Ishikawa (cell line): ENCODE results near the gene OTUD1.

Source experiments
- CEBPB ChIP-seq: IDR thresholded peaks from 2 replicates; pipeline ENCODE4 v1.6.1; 2012
- CREB1 ChIP-seq: IDR thresholded peaks from 2 replicates; pipeline ENCODE4 v1.6.1; 2012; ENCODE audit warnings: low read depth
- EGR1 ChIP-seq: IDR thresholded peaks from 2 replicates; pipeline ENCODE4 v1.6.1; 2012
- EP300 ChIP-seq: IDR thresholded peaks from 2 replicates; pipeline ENCODE4 v1.6.1; 2012; ENCODE audit warnings: borderline replicate concordance
- FOXM1 ChIP-seq: IDR thresholded peaks from 2 replicates; pipeline ENCODE4 v1.6.1; 2012; ENCODE audit warnings: low read depth, borderline replicate concordance
- MAX ChIP-seq: IDR thresholded peaks from 2 replicates; pipeline ENCODE4 v1.6.1; 2012
- NFIC ChIP-seq: IDR thresholded peaks from 2 replicates; pipeline ENCODE4 v1.6.1; 2012
- RAD21 ChIP-seq: IDR thresholded peaks from 2 replicates; pipeline ENCODE4 v1.6.1; 2012; ENCODE audit warnings: low read depth
- REST ChIP-seq: IDR thresholded peaks from 2 replicates; pipeline ENCODE4 v1.6.1; 2012; ENCODE audit warnings: low read depth, mild to moderate bottlenecking
- TAF1 ChIP-seq: IDR thresholded peaks from 2 replicates; pipeline ENCODE4 v1.6.1; 2012; ENCODE audit warnings: low read depth, mild to moderate bottlenecking
- TCF12 ChIP-seq: IDR thresholded peaks from 2 replicates; pipeline ENCODE4 v1.6.1; 2012; ENCODE audit warnings: low read depth
- TEAD4 ChIP-seq: IDR thresholded peaks from 2 replicates; pipeline ENCODE4 v1.6.1; 2012
- USF1 ChIP-seq: IDR thresholded peaks from 2 replicates; pipeline ENCODE4 v1.6.1; 2012
- YY1 ChIP-seq: IDR thresholded peaks from 2 replicates; pipeline ENCODE4 v1.6.1; 2012; ENCODE audit warnings: low read depth
- ZBTB7A ChIP-seq: IDR thresholded peaks from 2 replicates; pipeline ENCODE4 v1.6.1; 2012; ENCODE audit warnings: low read depth

Gene OTUD1

GRCh38 chr10:23459308-23459939 lies 20.5 kb downstream of the OTUD1 start:
- TF ChIP-seq RAD21 (no peak), EGR1 (no peak), TEAD4 (no peak), FOXM1 (no peak), CEBPB (no peak), YY1 (no peak), TCF12 (no peak), ZBTB7A (no peak), NFIC (no peak), MAX (no peak), USF1 (no peak), CREB1 (no peak), EP300 (no peak), REST (no peak), TAF1 (no peak)

GRCh38 chr10:23461557-23461956 lies 22.7 kb downstream of the OTUD1 start:
- TF ChIP-seq MAX (no peak), CEBPB (no peak)

- TF ChIP-seq USF1 (no peak), NFIC (no peak), CEBPB (no peak), EP300 (no peak)
Measured at GRCh38 chr10:23467012-23467411, 28.1 kb downstream of the OTUD1 start.

GRCh38 chr10:23467548-23467947 lies 28.7 kb downstream of the OTUD1 start:
- no peak for TF ChIP-seq CEBPB
- TF ChIP-seq CREB1: no peak
- no peak for TF ChIP-seq USF1
- TF ChIP-seq EP300: no peak
- TF ChIP-seq TAF1: no peak
- TF ChIP-seq REST: no peak
- TF ChIP-seq YY1: no peak
- no peak for TF ChIP-seq EGR1
- TF ChIP-seq FOXM1: no peak
- no peak for TF ChIP-seq RAD21

GRCh38 chr10:23469596-23470237 lies 30.8 kb downstream of the OTUD1 start:
- no peak for TF ChIP-seq REST
- no peak for TF ChIP-seq CREB1
- no peak for TF ChIP-seq YY1
- no peak for TF ChIP-seq EGR1
- TF ChIP-seq ZBTB7A: no peak
- no peak for TF ChIP-seq USF1
- TF ChIP-seq MAX: no peak
- TF ChIP-seq TAF1: no peak
- no peak for TF ChIP-seq TCF12
- TF ChIP-seq NFIC: no peak
- no peak for TF ChIP-seq FOXM1
- TF ChIP-seq RAD21: no peak
- TF ChIP-seq CEBPB: no peak
- TF ChIP-seq EP300: no peak
- TF ChIP-seq TEAD4: no peak
